Left lung (tissue), 10 donors: ENCODE measurements around the gene CHI3L1. TPM values are rescaled to one million over a fixed set of nuclear protein-coding genes. Genes with fewer than 3 reads are reported as not detected.

Experiments
- ATAC-seq: fragments of 200-7000 bp; cut with Tn5 transposase; one replicate; pipeline ENCODE4 v1.9.1; 2020; ENCODE audit warnings: moderate library complexity
- DNase-seq, 4 donors: peaks; one replicate each; pipeline ENCODE4 v3.0.0-alpha.2; 2013 to 2020
- H3K27ac ChIP-seq, 2 donors: fragments of 200-600 bp; sonication (generic) in 1 of 2; one replicate each; pipeline versions ENCODE4 v1.5.0 to v1.8.0; 2020 to 2021
- H3K27me3 ChIP-seq, 2 donors: fragments of 200-600 bp; sonication (generic) in 1 of 2; one replicate each; pipeline versions ENCODE4 v1.5.0 to v1.8.0; 2020 to 2021
- H3K36me3 ChIP-seq, 2 donors: fragments of 200-600 bp; sonication (generic) in 1 of 2; one replicate each; pipeline versions ENCODE4 v1.5.0 to v1.8.0; 2020 to 2021
- H3K4me1 ChIP-seq, 2 donors: fragments of 200-600 bp; one replicate each; pipeline ENCODE4 v1.8.0; 2021
- H3K4me3 ChIP-seq, 2 donors: fragments of 200-600 bp; sonication (generic) in 1 of 2; one replicate each; pipeline versions ENCODE4 v1.5.0 to v1.8.0; 2020 to 2021; ENCODE audit warnings: mild to moderate bottlenecking in 1 of 2
- H3K9me3 ChIP-seq, 2 donors: fragments of 200-600 bp; sonication (generic) in 1 of 2; one replicate each; pipeline versions ENCODE4 v1.5.0 to v1.8.0; 2020 to 2021
- intact Hi-C, 2 donors: fragments of 100-400 bp; cut with DNase I; formaldehyde crosslinking; loops; one replicate each; pipeline versions ENCODE4 v1.11.2 to v1.14.2; 2022
- polyA plus RNA-seq, 6 donors: library from polyadenylated mRNA; unstranded; fragments of 120-200 nt; gene quantifications; one replicate each; pipeline ENCODE4 v1.2.1, GENCODE V29; 2013; ENCODE audit not compliant: insufficient read length in 6 of 6
- total RNA-seq, 2 donors: library from RNA; stranded (reverse); fragmentation: NEBNext Ultra II Directional; extraction: Animal tissue kit (Norgen Biotek cat#: 25700); gene quantifications; one replicate each; pipeline ENCODE4 v1.2.1, GENCODE V29; 2021
- TF ChIP-seq, protein P1 (sequence below), 2 donors: fragments of 200-600 bp; sonication (generic) in 1 of 2; IDR thresholded peaks; one replicate each; pipeline versions ENCODE4 v1.5.0 to v1.8.0; 2021; ENCODE audit warnings: antibody characterized with exemption in 2 of 2
- donor health status: DM: no; HTN: yes; CAD: no.
- donor health status: DM: no; HTN: no; CAD: no.

The CHI3L1 gene
- total and polyA plus RNA-seq, 8 donors: 0.44 to 74.9 (median 1.3) TPM

DNA sequence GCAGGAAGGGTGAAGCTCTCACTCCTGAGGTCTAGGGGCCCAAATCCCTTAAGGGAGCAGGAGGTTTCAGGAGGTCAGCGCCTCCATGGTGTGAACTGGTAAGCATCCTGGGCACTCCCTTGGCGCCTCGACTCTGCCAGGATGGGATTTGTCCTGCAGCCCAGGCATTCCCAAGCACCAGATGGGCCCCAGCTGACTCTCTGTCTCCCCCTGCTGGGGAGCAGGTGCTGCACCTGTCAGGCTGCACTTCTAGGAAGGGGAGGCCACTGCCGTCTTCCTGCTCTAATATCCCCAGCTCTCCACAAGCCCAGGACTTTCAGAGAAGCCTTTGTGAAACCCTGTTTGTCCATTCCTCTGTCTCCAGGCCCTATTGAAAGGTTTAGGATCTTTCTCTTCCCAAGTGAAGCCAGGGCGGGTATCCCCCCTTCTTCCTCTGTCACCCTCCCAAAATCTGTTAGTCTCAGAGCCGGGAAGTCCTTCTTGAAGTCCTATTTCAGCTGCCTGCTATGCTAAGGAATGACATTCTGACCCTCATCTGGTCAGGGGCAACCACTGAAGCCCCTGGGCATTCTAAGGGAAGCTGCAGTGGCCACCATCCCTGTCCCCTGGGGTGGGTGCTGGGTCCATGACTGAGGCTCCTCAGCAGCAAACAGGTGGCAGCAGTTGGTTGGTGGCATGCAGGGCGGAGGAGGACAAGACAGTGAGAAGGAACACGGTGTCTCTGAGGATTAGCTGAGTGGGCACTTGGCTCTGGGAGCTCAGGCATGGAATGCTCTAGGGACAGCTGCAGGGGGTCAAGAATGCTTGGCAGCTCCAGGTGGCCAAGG lies 14.1 kb downstream of the CHI3L1 start:
- H3K4me1 ChIP-seq: peaks cover 8 to 29% of the 10 kb centered on the region in 2 donors
- no peaks in the 10 kb centered on the region for H3K9me3 ChIP-seq
- ATAC-seq (peak; percentile 87), DNase-seq (peak in 3 of 4 donors; percentile 56 to 86 (median 71))
- H3K4me3 ChIP-seq: no peak overlapping the region
- TF ChIP-seq, protein P1, sequence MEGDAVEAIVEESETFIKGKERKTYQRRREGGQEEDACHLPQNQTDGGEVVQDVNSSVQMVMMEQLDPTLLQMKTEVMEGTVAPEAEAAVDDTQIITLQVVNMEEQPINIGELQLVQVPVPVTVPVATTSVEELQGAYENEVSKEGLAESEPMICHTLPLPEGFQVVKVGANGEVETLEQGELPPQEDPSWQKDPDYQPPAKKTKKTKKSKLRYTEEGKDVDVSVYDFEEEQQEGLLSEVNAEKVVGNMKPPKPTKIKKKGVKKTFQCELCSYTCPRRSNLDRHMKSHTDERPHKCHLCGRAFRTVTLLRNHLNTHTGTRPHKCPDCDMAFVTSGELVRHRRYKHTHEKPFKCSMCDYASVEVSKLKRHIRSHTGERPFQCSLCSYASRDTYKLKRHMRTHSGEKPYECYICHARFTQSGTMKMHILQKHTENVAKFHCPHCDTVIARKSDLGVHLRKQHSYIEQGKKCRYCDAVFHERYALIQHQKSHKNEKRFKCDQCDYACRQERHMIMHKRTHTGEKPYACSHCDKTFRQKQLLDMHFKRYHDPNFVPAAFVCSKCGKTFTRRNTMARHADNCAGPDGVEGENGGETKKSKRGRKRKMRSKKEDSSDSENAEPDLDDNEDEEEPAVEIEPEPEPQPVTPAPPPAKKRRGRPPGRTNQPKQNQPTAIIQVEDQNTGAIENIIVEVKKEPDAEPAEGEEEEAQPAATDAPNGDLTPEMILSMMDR (IDR thresholded peaks at IDR 0.05): peak; percentile 80 to 84
- H3K36me3 ChIP-seq: no peaks in the 10 kb centered on the region
- H3K27ac ChIP-seq: no peak overlapping the region
- H3K27me3 ChIP-seq: no peaks in the 10 kb centered on the region
- intact Hi-C loops: no loop called here

DNA sequence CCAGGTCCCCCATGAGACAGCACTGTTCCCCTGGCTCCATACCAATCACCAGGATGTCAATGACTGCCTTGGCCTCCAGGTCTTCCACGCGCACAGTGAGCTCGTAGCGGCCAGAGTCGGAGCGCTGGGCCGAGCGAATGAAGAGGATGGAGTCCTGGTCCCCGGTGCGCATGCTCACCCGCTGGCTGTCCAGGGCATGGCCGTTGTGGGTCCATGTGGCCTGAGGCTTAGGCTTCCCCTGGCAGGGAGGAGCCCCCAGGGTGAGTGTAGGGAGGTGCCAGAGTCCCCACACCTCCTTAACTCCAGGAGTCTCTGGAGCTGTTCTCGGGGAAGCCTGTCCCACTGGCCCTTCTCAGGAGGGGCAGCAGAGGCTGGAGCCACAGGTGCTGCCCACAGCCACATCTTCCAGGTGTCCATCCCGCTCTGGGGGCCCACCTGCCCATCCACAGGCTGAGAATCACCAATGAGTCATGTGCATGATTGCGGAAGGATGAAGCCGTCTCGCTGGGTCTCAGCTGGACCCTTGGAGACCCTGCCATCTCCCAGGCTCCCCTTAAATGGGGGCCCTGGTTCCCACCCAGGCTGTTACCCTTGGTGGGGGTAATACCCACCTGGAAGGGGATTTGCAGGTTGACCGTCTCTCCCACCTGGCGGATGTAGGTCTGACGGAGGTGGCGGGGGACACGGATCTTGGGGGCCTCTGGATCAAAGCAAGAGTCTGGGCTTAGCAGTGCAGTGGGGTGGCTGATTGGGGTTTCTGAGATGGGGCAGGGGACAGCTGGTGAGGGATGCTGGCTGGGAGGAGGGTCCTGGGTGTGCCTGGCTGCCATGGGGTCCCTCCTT lies 14.9 kb downstream of the CHI3L1 start:
- H3K36me3 ChIP-seq: no peaks in the 10 kb centered on the region
- intact Hi-C loops: no loop called here
- no peak for ATAC-seq
- TF ChIP-seq, protein P1 (IDR thresholded peaks at IDR 0.05): no peak
- H3K27ac ChIP-seq: no peak overlapping the region
- H3K4me3 ChIP-seq: no peak overlapping the region
- DNase-seq: no peak
- peaks cover 8 to 23% of the 10 kb centered on the region in 2 donors for H3K4me1 ChIP-seq
- no peaks in the 10 kb centered on the region for H3K9me3 ChIP-seq
- no peaks in the 10 kb centered on the region for H3K27me3 ChIP-seq

DNA sequence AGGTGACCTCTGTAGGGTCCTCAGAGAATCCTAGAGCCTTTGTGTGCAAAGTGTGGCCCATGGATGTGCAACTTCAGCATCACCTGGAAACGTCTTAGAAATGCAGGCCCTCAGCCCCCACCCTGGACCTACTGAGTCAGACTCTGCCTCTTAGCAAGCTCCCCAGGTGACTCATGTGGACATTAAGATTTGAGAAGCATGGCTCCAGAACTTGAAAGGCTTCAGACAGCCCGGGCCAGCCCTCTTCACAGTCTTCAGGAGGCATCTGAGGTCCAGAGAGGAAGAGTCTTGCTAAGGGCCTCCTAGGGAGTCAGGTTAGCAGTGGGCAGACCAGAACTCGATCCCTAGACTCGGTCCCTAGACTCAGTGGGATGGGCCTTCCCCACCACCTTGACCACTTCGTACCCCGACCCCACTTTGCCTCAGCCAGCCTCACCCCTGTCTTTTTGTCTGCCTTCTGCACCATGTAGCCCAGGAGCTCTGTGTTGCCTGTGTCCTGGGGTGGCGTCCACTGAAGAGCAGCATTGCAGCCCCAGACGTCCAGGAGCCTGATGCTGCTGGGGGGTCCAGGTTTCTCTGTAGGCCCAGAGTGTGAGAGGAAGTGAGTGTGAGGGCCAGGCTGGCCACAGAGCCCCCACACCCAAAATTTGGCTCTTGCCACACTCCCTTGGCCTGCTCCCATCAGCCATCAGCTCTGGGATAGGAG lies 15.7 kb downstream of the CHI3L1 start:
- intact Hi-C loops: no loop called here
- ATAC-seq (no peak), DNase-seq (no peak)
- Histone ChIP-seq H3K27ac (no peak overlapping the region), H3K4me3 (no peak overlapping the region), H3K36me3 (no peaks in the 10 kb centered on the region), H3K27me3 (no peaks in the 10 kb centered on the region), H3K9me3 (no peaks in the 10 kb centered on the region), H3K4me1 (peaks cover 3 to 15% of the 10 kb centered on the region in 2 donors)
- TF ChIP-seq, protein P1 (IDR thresholded peaks at IDR 0.05): no peak

GRCh38 chr1:203169770-203170520 lies 16.6 kb downstream of the CHI3L1 start:
- DNase-seq (no peak), ATAC-seq (no peak)
- TF ChIP-seq, protein P1 (IDR thresholded peaks at IDR 0.05): no peak
- Histone ChIP-seq H3K27me3 (no peaks in the 10 kb centered on the region), H3K9me3 (no peaks in the 10 kb centered on the region), H3K36me3 (no peaks in the 10 kb centered on the region), H3K27ac (no peak overlapping the region), H3K4me3 (no peak overlapping the region), H3K4me1 (peaks cover 0 to 7% of the 10 kb centered on the region in 2 donors)
- intact Hi-C loops: no loop called here
